GM18498 (cell line): ENCODE measurements around the gene PRDM2.

Experiments
- ATAC-seq: cut with Tn5 transposase; IDR thresholded peaks from one replicate; pipeline ENCODE4 v1.9.1; 2021; ENCODE audit warnings: mild to moderate bottlenecking, moderate library complexity; ENCODE audit not compliant: unreplicated experiment

The PRDM2 gene

GRCh38 chr1:13732971-13733667, 33.1 kb downstream of the PRDM2 start:
- no peak for ATAC-seq

- no peak for ATAC-seq
Measured at GRCh38 chr1:13733711-13734110, 33.7 kb downstream of the PRDM2 start.

- ATAC-seq: no peak
Measured at GRCh38 chr1:13735168-13735930, 35.4 kb downstream of the PRDM2 start.

GRCh38 chr1:13737398-13737797, 37.4 kb downstream of the PRDM2 start:
- no peak for ATAC-seq

- ATAC-seq: no peak
Measured at GRCh38 chr1:13746342-13746741, 46.4 kb downstream of the PRDM2 start.

- ATAC-seq: peak; percentile 77
Measured at GRCh38 chr1:13748610-13749505, 48.9 kb downstream of the PRDM2 start.

- ATAC-seq: peak; percentile 20
Measured at GRCh38 chr1:13749543-13750341, 49.8 kb downstream of the PRDM2 start.

GRCh38 chr1:13751458-13751871, 51.5 kb downstream of the PRDM2 start:
- ATAC-seq: no peak

- ATAC-seq: no peak
Measured at GRCh38 chr1:13751985-13752384, 52.0 kb downstream of the PRDM2 start.

GRCh38 chr1:13752852-13753251, 52.9 kb downstream of the PRDM2 start:
- ATAC-seq: no peak

- ATAC-seq: peak; percentile 33
Measured at GRCh38 chr1:13753636-13754402, 53.8 kb downstream of the PRDM2 start.

GRCh38 chr1:13754510-13755103, 54.6 kb downstream of the PRDM2 start:
- no peak for ATAC-seq

- ATAC-seq: no peak
Measured at GRCh38 chr1:13756557-13757315, 56.7 kb downstream of the PRDM2 start.

- ATAC-seq: no peak
Measured at GRCh38 chr1:13757693-13758092, 57.7 kb downstream of the PRDM2 start.

- ATAC-seq: no peak
Measured at GRCh38 chr1:13759072-13759471, 59.1 kb downstream of the PRDM2 start.

GRCh38 chr1:13760340-13760739, 60.4 kb downstream of the PRDM2 start:
- no peak for ATAC-seq

- no peak for ATAC-seq
Measured at GRCh38 chr1:13760921-13761320, 60.9 kb downstream of the PRDM2 start.

GRCh38 chr1:13761883-13762282, 61.9 kb downstream of the PRDM2 start:
- no peak for ATAC-seq

- ATAC-seq: no peak
Measured at GRCh38 chr1:13762642-13763041, 62.7 kb downstream of the PRDM2 start.
